Suprapubic skin (tissue), 4 donors: Measurements from ENCODE around the gene PKP3. TPM values are rescaled to one million over a fixed set of nuclear protein-coding genes. Genes with fewer than 3 reads are reported as not detected.

Experiments used
- DNase-seq, 2 donors: peaks; one replicate each; pipeline ENCODE4 v3.0.0-alpha.2; 2019; ENCODE audit warnings: low spot score in 2 of 2
- H3K27ac ChIP-seq: fragments of 200-600 bp; sonication (generic); one replicate; pipeline ENCODE4 v1.5.1; 2019
- H3K27me3 ChIP-seq: fragments of 200-600 bp; sonication (generic); one replicate; pipeline ENCODE4 v1.5.1; 2019
- H3K36me3 ChIP-seq: fragments of 200-600 bp; sonication (generic); one replicate; pipeline ENCODE4 v1.5.1; 2019
- H3K4me1 ChIP-seq: fragments of 200-600 bp; sonication (generic); one replicate; pipeline ENCODE4 v1.5.1; 2019
- H3K4me3 ChIP-seq: fragments of 200-600 bp; sonication (generic); one replicate; pipeline ENCODE4 v1.5.1; 2019; ENCODE audit warnings: mild to moderate bottlenecking
- H3K9me3 ChIP-seq: fragments of 200-600 bp; sonication (generic); one replicate; pipeline ENCODE4 v1.5.1; 2019
- CTCF ChIP-seq, 2 donors: fragments of 200-600 bp in 1 of 2; fragments of 450-650 bp in 1 of 2; sonication (generic) in 1 of 2; IDR thresholded peaks; one replicate each; pipeline ENCODE4 v1.5.1; 2016 to 2019; ENCODE audit warnings: antibody characterized with exemption in 2 of 2, mild to moderate bottlenecking in 1 of 2, moderate library complexity in 1 of 2
- EP300 ChIP-seq: sonication (generic); formaldehyde crosslinking; IDR thresholded peaks from one replicate; pipeline ENCODE4 v1.6.1; 2017; ENCODE audit warnings: antibody characterized with exemption
- POLR2A ChIP-seq, 2 donors: fragments of 450-650 bp; IDR thresholded peaks; one replicate each; pipeline ENCODE4 v1.6.1; 2017; ENCODE audit warnings: antibody characterized with exemption in 2 of 2, mild to moderate bottlenecking in 2 of 2, moderate library complexity in 2 of 2
- POLR2AphosphoS5 ChIP-seq, 3 donors: sonication (generic); formaldehyde crosslinking; IDR thresholded peaks; one replicate each; pipeline ENCODE4 v1.6.1; 2017; ENCODE audit warnings: antibody characterized with exemption in 3 of 3
- whole genome bisulfite sequencing: methylation state at CpG from one replicate; pipeline ENCODE4 v1.1.5; 2018; 5-methylcytosine and 5-hydroxymethylcytosine counted together
- total RNA-seq, 4 donors: library from RNA; depleted of rRNA; stranded (reverse); fragments of >200 nt; gene quantifications; one replicate each; pipeline ENCODE4 v1.1.0, GENCODE V29; 2016

PKP3 gene
- total RNA-seq, 4 donors from 2014 or later: 318 to 486 (median 428) TPM

GRCh38 chr11:403021-403760 is 9.2 kb downstream of the PKP3 start:
- no peaks in the 10 kb centered on the region for H3K9me3 ChIP-seq
- peaks cover 10% of the 10 kb centered on the region for H3K27me3 ChIP-seq
- DNase-seq: peak in 1 of 2 donors; percentile 68
- peaks cover 37% of the 10 kb centered on the region for H3K4me1 ChIP-seq
- TF ChIP-seq EP300 (no peak), POLR2AphosphoS5 (IDR thresholded peaks at IDR 0.05) (no peak), POLR2A (IDR thresholded peaks at IDR 0.05) (no peak), CTCF (IDR thresholded peaks at IDR 0.05) (no peak)
- H3K4me3 ChIP-seq: no peak overlapping the region
- H3K36me3 ChIP-seq: peaks cover 33% of the 10 kb centered on the region
- WGBS: 79% methylated on average over 21 of the region's 55 CpGs
- H3K27ac ChIP-seq: no peak overlapping the region

GRCh38 chr11:403761-404431 is 9.9 kb downstream of the PKP3 start:
- H3K27me3 ChIP-seq: peaks cover 10% of the 10 kb centered on the region
- H3K27ac ChIP-seq: no peak overlapping the region
- no peak overlapping the region for H3K4me3 ChIP-seq
- WGBS: 91% methylated on average over 21 of the region's 27 CpGs
- no peak for TF ChIP-seq CTCF (IDR thresholded peaks at IDR 0.05)
- no peak for TF ChIP-seq POLR2AphosphoS5 (IDR thresholded peaks at IDR 0.05)
- TF ChIP-seq POLR2A (IDR thresholded peaks at IDR 0.05): no peak
- no peak for TF ChIP-seq EP300
- H3K36me3 ChIP-seq: peaks cover 32% of the 10 kb centered on the region
- H3K9me3 ChIP-seq: no peaks in the 10 kb centered on the region
- peaks cover 37% of the 10 kb centered on the region for H3K4me1 ChIP-seq
- peak in 1 of 2 donors; percentile 72 for DNase-seq

- WGBS: 84% methylated on average over 10 of the region's 14 CpGs
- Histone ChIP-seq H3K27ac (no peak overlapping the region), H3K9me3 (no peaks in the 10 kb centered on the region), H3K4me3 (no peak overlapping the region), H3K36me3 (peaks cover 27% of the 10 kb centered on the region), H3K4me1 (peaks cover 37% of the 10 kb centered on the region), H3K27me3 (peaks cover 8% of the 10 kb centered on the region)
- DNase-seq: no peak
- TF ChIP-seq EP300 (no peak), CTCF (IDR thresholded peaks at IDR 0.05) (no peak), POLR2AphosphoS5 (IDR thresholded peaks at IDR 0.05) (no peak), POLR2A (IDR thresholded peaks at IDR 0.05) (no peak)
Measured at GRCh38 chr11:404551-405264, 10.7 kb downstream of the PKP3 start.

- H3K27me3 ChIP-seq: peaks cover under 1% of the 10 kb centered on the region
- no peak overlapping the region for H3K27ac ChIP-seq
- no peak for DNase-seq
- peaks cover 37% of the 10 kb centered on the region for H3K4me1 ChIP-seq
- WGBS: 43% methylated on average over 13 of the region's 17 CpGs
- H3K4me3 ChIP-seq: peak overlapping the region; percentile 67
- TF ChIP-seq EP300 (no peak), POLR2AphosphoS5 (IDR thresholded peaks at IDR 0.05) (no peak), CTCF (IDR thresholded peaks at IDR 0.05) (no peak), POLR2A (IDR thresholded peaks at IDR 0.05) (no peak)
- peaks cover 20% of the 10 kb centered on the region for H3K36me3 ChIP-seq
- no peaks in the 10 kb centered on the region for H3K9me3 ChIP-seq
Measured at GRCh38 chr11:405323-405953, 11.4 kb downstream of the PKP3 start.
